Gastrocnemius medialis (tissue), 4 donors: ENCODE measurements around the gene PKP2. TPM values are rescaled to one million over a fixed set of nuclear protein-coding genes. Genes with fewer than 3 reads are reported as not detected.

Experiments used
- ATAC-seq, 2 donors: fragments of 150-250 bp; one replicate each; pipeline ENCODE4 v1.9.1; 2016
- DNase-seq, 2 donors: peaks; one replicate each; pipeline ENCODE4 v3.0.0-alpha.2; 2019
- H3K27ac ChIP-seq, 4 donors: fragments of 200-600 bp; sonication (generic); 1 replicate in 1 of 4; 2 replicates in 3 of 4; pipeline ENCODE4 v1.5.1; 2016 to 2018; ENCODE audit warnings: mild to moderate bottlenecking in 2 of 4, moderate library complexity in 1 of 4
- H3K27me3 ChIP-seq, 3 donors: fragments of 200-600 bp; sonication (generic) in 2 of 3; 1 replicate in 1 of 3; 2 replicates in 2 of 3; pipeline versions ENCODE4 v1.5.1 to v1.6.0; 2016 to 2019; ENCODE audit warnings: mild to moderate bottlenecking in 1 of 3, moderate library complexity in 1 of 3
- H3K36me3 ChIP-seq, 2 donors: fragments of 200-600 bp; sonication (generic) in 1 of 2; one replicate each; pipeline ENCODE4 v1.5.1; 2017 to 2018
- H3K4me1 ChIP-seq, 2 donors: fragments of 200-600 bp; sonication (generic) in 1 of 2; one replicate each; pipeline ENCODE4 v1.5.1; 2016 to 2017; ENCODE audit warnings: mild to moderate bottlenecking in 2 of 2
- H3K4me3 ChIP-seq, 4 donors: fragments of 200-600 bp; sonication (generic) in 3 of 4; 1 replicate in 1 of 4; 2 replicates in 3 of 4; pipeline ENCODE4 v1.5.1; 2016 to 2019; ENCODE audit warnings: mild to moderate bottlenecking in 2 of 4
- H3K9me3 ChIP-seq, 3 donors: fragments of 200-600 bp; sonication (generic) in 2 of 3; 1 replicate in 1 of 3; 2 replicates in 2 of 3; pipeline ENCODE4 v1.5.1; 2016 to 2019
- POLR2A ChIP-seq, 2 donors: fragments of 450-650 bp; IDR thresholded peaks; one replicate each; pipeline ENCODE4 v1.6.1; 2017; ENCODE audit warnings: antibody characterized with exemption in 2 of 2, mild to moderate bottlenecking in 2 of 2, moderate library complexity in 2 of 2
- in situ Hi-C, 4 donors: fragments of 200-750 bp; cut with MboI; loops; one replicate each; pipeline versions ENCODE4 v1.15.0 to v1.8.0; 2017; ENCODE audit warnings: low sequenced_read_pairs in 4 of 4
- intact Hi-C: fragments of 100-400 bp; cut with DNase I; formaldehyde crosslinking; loops from one replicate; pipeline ENCODE4 v1.15.1; 2023; ENCODE audit warnings: low total_unique reads
- total RNA-seq, 4 donors: library from RNA; depleted of rRNA; stranded (reverse); fragments of >200 nt; gene quantifications; one replicate each; pipeline versions ENCODE4 v1.1.0 to v1.2.3, GENCODE V29; 2016
- TF ChIP-seq, protein P1 (sequence below), 5 experiments: fragments of 450-650 bp in 3 of 5; fragments of 200-600 bp in 2 of 5; sonication (generic) in 2 of 5; IDR thresholded peaks in 4 of 5; conservative IDR thresholded peaks in 1 of 5; 1 replicate in 4 of 5; 2 replicates in 1 of 5; pipeline ENCODE4 v1.5.1; 2016 to 2019; ENCODE audit warnings: antibody characterized with exemption in 5 of 5, mild to moderate bottlenecking in 3 of 5, moderate library complexity in 3 of 5

PKP2 gene
- total RNA-seq, 4 donors from 2014 or later: 3.5 to 7.2 (median 4.1) TPM

- no peak overlapping the region for H3K27ac ChIP-seq
- no peak overlapping the region for H3K4me3 ChIP-seq
- H3K27me3 ChIP-seq: no peaks in the 10 kb centered on the region
- no peaks in the 10 kb centered on the region for H3K4me1 ChIP-seq
- no peak for ATAC-seq
- H3K36me3 ChIP-seq: no peaks in the 10 kb centered on the region
- no peak for DNase-seq
- no peaks in the 10 kb centered on the region for H3K9me3 ChIP-seq
- no peak for TF ChIP-seq POLR2A (IDR thresholded peaks at IDR 0.05)
- TF ChIP-seq, protein P1, sequence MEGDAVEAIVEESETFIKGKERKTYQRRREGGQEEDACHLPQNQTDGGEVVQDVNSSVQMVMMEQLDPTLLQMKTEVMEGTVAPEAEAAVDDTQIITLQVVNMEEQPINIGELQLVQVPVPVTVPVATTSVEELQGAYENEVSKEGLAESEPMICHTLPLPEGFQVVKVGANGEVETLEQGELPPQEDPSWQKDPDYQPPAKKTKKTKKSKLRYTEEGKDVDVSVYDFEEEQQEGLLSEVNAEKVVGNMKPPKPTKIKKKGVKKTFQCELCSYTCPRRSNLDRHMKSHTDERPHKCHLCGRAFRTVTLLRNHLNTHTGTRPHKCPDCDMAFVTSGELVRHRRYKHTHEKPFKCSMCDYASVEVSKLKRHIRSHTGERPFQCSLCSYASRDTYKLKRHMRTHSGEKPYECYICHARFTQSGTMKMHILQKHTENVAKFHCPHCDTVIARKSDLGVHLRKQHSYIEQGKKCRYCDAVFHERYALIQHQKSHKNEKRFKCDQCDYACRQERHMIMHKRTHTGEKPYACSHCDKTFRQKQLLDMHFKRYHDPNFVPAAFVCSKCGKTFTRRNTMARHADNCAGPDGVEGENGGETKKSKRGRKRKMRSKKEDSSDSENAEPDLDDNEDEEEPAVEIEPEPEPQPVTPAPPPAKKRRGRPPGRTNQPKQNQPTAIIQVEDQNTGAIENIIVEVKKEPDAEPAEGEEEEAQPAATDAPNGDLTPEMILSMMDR (IDR thresholded peaks at IDR 0.05 in 4 of 5, conservative IDR thresholded peaks at IDR 0.05 in 1 of 5): no peak
- intact Hi-C loops: no loop called here
- in situ Hi-C loops: no loop called here
Measured at GRCh38 chr12:32822344-32822743, 74.2 kb downstream of the PKP2 start.

- H3K27ac ChIP-seq: no peak overlapping the region
- in situ Hi-C loops (no loop called here), intact Hi-C loops (no loop called here)
- no peak for ATAC-seq
- H3K9me3 ChIP-seq: no peaks in the 10 kb centered on the region
- no peak for TF ChIP-seq POLR2A (IDR thresholded peaks at IDR 0.05)
- TF ChIP-seq, protein P1 (IDR thresholded peaks at IDR 0.05 in 4 of 5, conservative IDR thresholded peaks at IDR 0.05 in 1 of 5): no peak
- H3K4me1 ChIP-seq: no peaks in the 10 kb centered on the region
- H3K36me3 ChIP-seq: no peaks in the 10 kb centered on the region
- DNase-seq: no peak
- H3K27me3 ChIP-seq: no peaks in the 10 kb centered on the region
- H3K4me3 ChIP-seq: no peak overlapping the region
Measured at GRCh38 chr12:32821710-32822109, 74.9 kb downstream of the PKP2 start.

DNA sequence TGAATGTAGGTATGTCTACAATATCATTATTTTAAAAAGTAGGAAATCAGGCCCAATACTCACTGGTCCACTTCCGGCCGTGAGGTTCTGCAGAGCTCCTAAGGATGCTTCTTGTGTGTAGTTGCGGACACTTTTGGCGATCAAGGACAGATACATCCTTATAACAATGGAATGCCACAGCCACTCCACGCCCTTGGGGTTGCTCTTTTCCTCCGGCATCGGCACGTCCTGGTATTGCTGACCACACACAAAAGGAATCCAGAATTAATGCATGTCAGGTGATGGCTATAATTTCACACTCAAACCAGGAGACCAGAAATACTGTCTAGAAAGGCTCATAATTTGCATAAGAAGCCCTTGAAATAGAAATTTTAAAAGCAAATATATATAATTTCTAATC is 75.3 kb downstream of the PKP2 start:
- no peak for DNase-seq
- Histone ChIP-seq H3K36me3 (no peaks in the 10 kb centered on the region), H3K4me3 (no peak overlapping the region), H3K27me3 (no peaks in the 10 kb centered on the region), H3K9me3 (no peaks in the 10 kb centered on the region), H3K4me1 (no peaks in the 10 kb centered on the region), H3K27ac (no peak overlapping the region)
- no peak for ATAC-seq
- TF ChIP-seq, protein P1 (IDR thresholded peaks at IDR 0.05 in 4 of 5, conservative IDR thresholded peaks at IDR 0.05 in 1 of 5): no peak
- no peak for TF ChIP-seq POLR2A (IDR thresholded peaks at IDR 0.05)
- in situ Hi-C loops (no loop called here), intact Hi-C loops (no loop called here)

- Histone ChIP-seq H3K27ac (no peak overlapping the region), H3K36me3 (no peaks in the 10 kb centered on the region), H3K9me3 (no peaks in the 10 kb centered on the region), H3K27me3 (no peaks in the 10 kb centered on the region), H3K4me3 (no peak overlapping the region), H3K4me1 (no peaks in the 10 kb centered on the region)
- no peak for TF ChIP-seq POLR2A (IDR thresholded peaks at IDR 0.05)
- TF ChIP-seq, protein P1 (IDR thresholded peaks at IDR 0.05 in 4 of 5, conservative IDR thresholded peaks at IDR 0.05 in 1 of 5): no peak
- DNase-seq (no peak), ATAC-seq (no peak)
- in situ Hi-C loops: no loop called here
- intact Hi-C loops: no loop called here
Measured at GRCh38 chr12:32820376-32820931, 76.1 kb downstream of the PKP2 start.

- TF ChIP-seq, protein P1 (IDR thresholded peaks at IDR 0.05 in 4 of 5, conservative IDR thresholded peaks at IDR 0.05 in 1 of 5): no peak
- TF ChIP-seq POLR2A (IDR thresholded peaks at IDR 0.05): no peak
- no peaks in the 10 kb centered on the region for H3K9me3 ChIP-seq
- in situ Hi-C loops: no loop called here
- ATAC-seq (no peak), DNase-seq (no peak)
- no peaks in the 10 kb centered on the region for H3K27me3 ChIP-seq
- intact Hi-C loops: no loop called here
- H3K27ac ChIP-seq: no peak overlapping the region
- no peak overlapping the region for H3K4me3 ChIP-seq
- H3K4me1 ChIP-seq: no peaks in the 10 kb centered on the region
- no peaks in the 10 kb centered on the region for H3K36me3 ChIP-seq
Measured at GRCh38 chr12:32819424-32819823, 77.2 kb downstream of the PKP2 start.
